Vagina (tissue), 2 donors: Measurements from ENCODE around the gene RPTOR.

Source experiments
- POLR2A ChIP-seq, 2 donors: fragments of 450-650 bp; IDR thresholded peaks; one replicate each; pipeline ENCODE4 v1.6.1; 2017; ENCODE audit warnings: antibody characterized with exemption in 2 of 2, mild to moderate bottlenecking in 2 of 2, moderate library complexity in 2 of 2
- TF ChIP-seq, protein P1 (sequence below), 3 experiments: fragments of 450-650 bp in 2 of 3; fragments of 200-600 bp in 1 of 3; sonication (generic) in 1 of 3; IDR thresholded peaks; one replicate each; pipeline ENCODE4 v1.5.1; 2017 to 2019; ENCODE audit warnings: antibody characterized with exemption in 3 of 3, mild to moderate bottlenecking in 2 of 3, moderate library complexity in 2 of 3

GRCh38 chr17:80791758-80792284 is 247.2 kb downstream of the RPTOR start:
- TF ChIP-seq, protein P1, sequence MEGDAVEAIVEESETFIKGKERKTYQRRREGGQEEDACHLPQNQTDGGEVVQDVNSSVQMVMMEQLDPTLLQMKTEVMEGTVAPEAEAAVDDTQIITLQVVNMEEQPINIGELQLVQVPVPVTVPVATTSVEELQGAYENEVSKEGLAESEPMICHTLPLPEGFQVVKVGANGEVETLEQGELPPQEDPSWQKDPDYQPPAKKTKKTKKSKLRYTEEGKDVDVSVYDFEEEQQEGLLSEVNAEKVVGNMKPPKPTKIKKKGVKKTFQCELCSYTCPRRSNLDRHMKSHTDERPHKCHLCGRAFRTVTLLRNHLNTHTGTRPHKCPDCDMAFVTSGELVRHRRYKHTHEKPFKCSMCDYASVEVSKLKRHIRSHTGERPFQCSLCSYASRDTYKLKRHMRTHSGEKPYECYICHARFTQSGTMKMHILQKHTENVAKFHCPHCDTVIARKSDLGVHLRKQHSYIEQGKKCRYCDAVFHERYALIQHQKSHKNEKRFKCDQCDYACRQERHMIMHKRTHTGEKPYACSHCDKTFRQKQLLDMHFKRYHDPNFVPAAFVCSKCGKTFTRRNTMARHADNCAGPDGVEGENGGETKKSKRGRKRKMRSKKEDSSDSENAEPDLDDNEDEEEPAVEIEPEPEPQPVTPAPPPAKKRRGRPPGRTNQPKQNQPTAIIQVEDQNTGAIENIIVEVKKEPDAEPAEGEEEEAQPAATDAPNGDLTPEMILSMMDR (IDR thresholded peaks at IDR 0.05): no peak
- no peak for TF ChIP-seq POLR2A (IDR thresholded peaks at IDR 0.05)
